NB4 (cell line): ENCODE results near the gene F8.

Source experiments
- DNase-seq: peaks from one replicate; pipeline ENCODE4 v3.0.0; 2010; ENCODE audit warnings: low read depth
- H3K4me3 ChIP-seq: one replicate; pipeline ENCODE4 v1.5.1; 2011; ENCODE audit warnings: mild to moderate bottlenecking, low read depth, low read length, moderate library complexity
- CTCF ChIP-seq: IDR thresholded peaks from one replicate; pipeline ENCODE4 v1.5.1; 2012; ENCODE audit warnings: low read depth, low read length
- MAX ChIP-seq: IDR thresholded peaks from 2 replicates; pipeline ENCODE4 v1.6.1; 2011; ENCODE audit warnings: low read depth, low read length
- MYC ChIP-seq: IDR thresholded peaks from 2 replicates; pipeline ENCODE4 v1.6.1; 2011; ENCODE audit warnings: low read depth, low read length
- POLR2A ChIP-seq: IDR thresholded peaks from 2 replicates; pipeline ENCODE4 v1.6.1; 2011; ENCODE audit warnings: mild to moderate bottlenecking; ENCODE audit not compliant: insufficient read length; ENCODE audit errors: extremely low read depth

Gene F8

GRCh38 chrX:154804261-154804956, 218.1 kb downstream of the F8 start:
- TF ChIP-seq POLR2A (no peak), CTCF (no peak), MAX (no peak), MYC (no peak)
- peak; percentile 57 for DNase-seq
- peak overlapping the region; percentile 82 for H3K4me3 ChIP-seq

GRCh38 chrX:154802947-154803346, 219.6 kb downstream of the F8 start:
- peak overlapping the region; percentile 25 for H3K4me3 ChIP-seq
- no peak for DNase-seq
- TF ChIP-seq POLR2A (no peak), MYC (no peak), CTCF (no peak), MAX (no peak)

GRCh38 chrX:154800478-154801210, 221.9 kb downstream of the F8 start:
- peak overlapping the region; percentile 45 for H3K4me3 ChIP-seq
- DNase-seq = peak; percentile 60
- TF ChIP-seq MAX = no peak
- no peak for TF ChIP-seq POLR2A
- TF ChIP-seq CTCF = no peak
- TF ChIP-seq MYC = no peak

GRCh38 chrX:154799556-154800348, 222.8 kb downstream of the F8 start:
- DNase-seq = peak; percentile 39
- no peak for TF ChIP-seq POLR2A
- no peak for TF ChIP-seq MYC
- TF ChIP-seq CTCF = no peak
- TF ChIP-seq MAX = no peak
- H3K4me3 ChIP-seq = peak overlapping the region; percentile 45

GRCh38 chrX:154797006-154797405, 225.5 kb downstream of the F8 start:
- DNase-seq = no peak
- TF ChIP-seq POLR2A (no peak), CTCF (no peak), MYC (no peak), MAX (no peak)
- H3K4me3 ChIP-seq = no peak overlapping the region
